GM12891 (cell line): ENCODE results near the gene FBN2.

Source experiments
- DNase-seq: peaks from one replicate; pipeline ENCODE4 v3.0.0; 2011; ENCODE audit warnings: low spot score; ENCODE audit not compliant: insufficient read length
- FAIRE-seq: peaks from 2 replicates; lab custom pipeline; 2011; peaks lifted over from hg19 to GRCh38; lab: Jason Lieb, UNC
- PAX5 ChIP-seq: IDR thresholded peaks from 2 replicates; pipeline ENCODE4 v1.6.1; 2011; ENCODE audit warnings: low read length, moderate library complexity, mild to moderate bottlenecking; ENCODE audit not compliant: insufficient read depth, severe bottlenecking
- POLR2A ChIP-seq: IDR thresholded peaks from 2 replicates; pipeline ENCODE4 v1.6.1; 2011; ENCODE audit warnings: low read depth, low read length, control low read depth
- POLR2AphosphoS5 ChIP-seq: IDR thresholded peaks from 2 replicates; pipeline ENCODE4 v1.6.1; 2011; ENCODE audit warnings: low read depth, low read length, control low read depth
- POU2F2 ChIP-seq: IDR thresholded peaks from 2 replicates; pipeline ENCODE4 v1.6.1; 2011; ENCODE audit warnings: low read depth, mild to moderate bottlenecking, control low read depth, low read length, moderate library complexity
- SPI1 ChIP-seq: IDR thresholded peaks from 2 replicates; pipeline ENCODE4 v1.6.1; 2011; ENCODE audit warnings: low read depth, low read length, control low read depth
- TAF1 ChIP-seq: IDR thresholded peaks from 2 replicates; pipeline ENCODE4 v1.6.1; 2011; ENCODE audit warnings: low read depth, low read length, control low read depth

FBN2 gene

DNA sequence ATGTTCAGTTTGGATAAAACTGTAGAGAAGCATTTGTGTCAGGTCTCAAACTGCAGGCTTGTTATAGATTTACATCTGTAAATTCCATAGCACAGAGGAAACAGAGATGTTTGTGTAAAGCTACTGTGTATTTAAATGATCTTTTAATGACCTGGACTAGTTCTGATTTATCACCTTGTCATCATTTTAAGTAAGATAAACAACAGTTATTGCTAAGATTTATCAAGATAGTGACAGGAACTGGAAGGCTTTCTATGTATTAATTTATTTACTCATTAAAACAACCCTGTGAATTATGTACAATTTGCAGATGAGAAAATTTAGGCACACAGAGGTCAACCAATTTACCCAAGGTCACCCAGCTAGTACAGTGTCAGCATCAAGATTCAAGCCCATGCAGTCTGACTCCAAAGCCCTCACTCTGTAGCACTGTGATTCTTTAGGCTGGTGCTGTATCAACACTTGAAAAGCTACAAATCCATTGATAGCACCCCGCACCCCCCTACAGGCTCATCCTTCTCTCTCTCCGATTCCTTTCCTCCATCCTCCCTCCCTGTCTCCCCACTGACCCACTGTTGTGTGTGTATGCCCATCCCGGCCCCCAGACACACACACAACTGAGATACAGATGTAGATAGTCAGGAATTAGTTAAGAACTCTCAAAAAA, 184.5 kb downstream of the FBN2 start:
- TF ChIP-seq PAX5 = no peak
- no peak for TF ChIP-seq POLR2A
- no peak for TF ChIP-seq POU2F2
- no peak for TF ChIP-seq POLR2AphosphoS5
- TF ChIP-seq TAF1 = no peak
- TF ChIP-seq SPI1 = no peak
- DNase-seq = no peak
- no peak for FAIRE-seq

DNA sequence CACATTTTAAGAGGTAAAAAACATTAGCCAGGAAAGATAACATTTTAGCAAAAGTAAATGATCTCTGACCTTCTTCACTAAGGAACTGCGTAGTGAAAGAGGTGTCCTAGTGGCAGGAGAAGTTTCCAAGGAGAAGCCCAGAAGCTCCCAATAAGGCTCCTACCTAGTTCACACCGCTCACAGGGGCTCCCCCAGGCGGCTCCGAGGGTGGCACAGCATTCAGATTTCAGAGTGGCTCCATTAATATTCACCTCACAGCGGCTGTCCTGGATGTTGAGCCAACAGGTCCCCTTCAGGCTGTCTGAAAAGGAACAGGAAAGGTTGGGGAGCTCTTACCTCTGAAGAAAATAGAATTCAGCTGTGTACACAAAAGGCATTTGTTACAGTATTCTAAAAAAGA, 187.3 kb downstream of the FBN2 start:
- no peak for DNase-seq
- no peak for TF ChIP-seq TAF1
- TF ChIP-seq SPI1 = no peak
- no peak for TF ChIP-seq POLR2AphosphoS5
- TF ChIP-seq POU2F2 = no peak
- TF ChIP-seq PAX5 = no peak
- TF ChIP-seq POLR2A = no peak
- no peak for FAIRE-seq

DNA sequence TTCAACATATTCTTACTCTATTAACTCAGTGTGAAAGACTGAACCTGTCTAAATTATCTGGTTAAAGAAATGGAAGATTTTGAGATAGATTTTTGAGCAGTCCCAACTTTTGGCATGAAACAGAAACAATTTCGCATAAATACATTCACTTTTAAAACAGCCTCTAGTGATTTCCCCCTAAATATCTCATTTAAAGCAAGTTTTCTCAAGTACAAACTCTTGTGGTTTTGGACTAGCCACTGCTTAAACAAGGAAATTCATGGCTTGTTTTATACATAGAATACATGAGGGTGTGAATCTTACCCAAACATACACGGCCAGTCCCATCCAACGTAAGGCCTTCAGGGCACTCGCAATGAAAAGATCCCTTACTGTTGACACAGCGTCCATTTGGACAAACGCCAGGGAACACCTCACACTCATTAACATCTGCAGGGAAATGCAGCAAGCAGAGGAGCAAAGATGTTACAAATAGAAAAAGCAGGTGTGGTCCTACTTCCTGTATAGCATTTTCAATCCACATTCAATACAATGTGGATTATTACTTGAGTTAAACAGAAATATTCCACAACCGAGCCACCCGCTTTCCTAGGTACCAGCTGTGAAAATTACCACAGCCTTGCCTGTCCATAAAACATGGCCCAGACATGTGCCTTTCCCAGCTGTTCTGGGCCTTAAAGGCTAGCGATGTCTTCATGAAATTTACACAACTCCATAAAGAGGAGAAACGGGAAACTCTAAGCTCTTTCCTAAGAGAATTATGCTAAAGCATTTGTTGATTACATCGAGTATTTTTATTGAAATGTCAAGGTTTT, 188.8 kb downstream of the FBN2 start:
- TF ChIP-seq TAF1 = no peak
- no peak for TF ChIP-seq POU2F2
- no peak for TF ChIP-seq POLR2AphosphoS5
- no peak for TF ChIP-seq POLR2A
- no peak for DNase-seq
- no peak for FAIRE-seq

DNA sequence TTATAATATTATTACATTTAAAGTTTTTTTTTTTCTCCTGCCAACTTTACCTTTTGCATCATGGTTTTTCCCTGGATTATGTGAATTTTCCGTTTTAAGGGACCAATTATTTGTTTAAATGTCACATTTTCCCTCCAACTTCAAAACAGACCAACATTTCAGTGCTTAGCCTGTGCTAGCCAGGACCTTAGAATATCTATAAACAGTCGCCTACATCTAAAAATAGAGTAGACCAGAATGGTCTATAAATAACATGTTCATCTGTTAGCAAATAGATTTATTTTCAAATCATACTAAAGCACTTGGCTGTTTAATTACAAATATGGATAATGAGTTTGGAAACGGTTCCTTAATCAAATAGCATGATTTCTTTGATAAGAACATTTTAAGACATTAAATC, 192.0 kb downstream of the FBN2 start:
- DNase-seq = no peak
- TF ChIP-seq PAX5 = no peak
- no peak for TF ChIP-seq TAF1
- no peak for TF ChIP-seq POU2F2
- TF ChIP-seq POLR2AphosphoS5 = no peak
- TF ChIP-seq SPI1 = no peak
- TF ChIP-seq POLR2A = no peak
- no peak for FAIRE-seq

DNA sequence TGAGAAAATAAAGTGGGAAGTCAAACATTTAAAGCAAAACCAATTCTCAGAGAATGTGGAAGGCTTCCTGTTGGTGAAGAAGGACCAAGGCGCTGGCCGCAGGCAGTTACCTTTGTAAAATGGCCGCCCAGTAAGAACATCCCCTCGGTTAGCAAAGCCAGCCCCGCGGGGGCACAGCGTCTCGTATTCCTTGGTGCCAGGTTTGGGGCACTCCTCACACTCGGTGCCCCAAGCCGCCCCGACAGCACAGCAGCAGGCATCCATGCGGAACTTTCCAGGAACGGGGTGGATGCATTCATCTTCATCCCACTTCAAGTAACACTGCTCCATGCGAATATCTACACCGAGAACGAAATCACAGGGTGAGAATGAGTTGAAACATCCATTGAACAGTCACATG, 192.8 kb downstream of the FBN2 start:
- TF ChIP-seq PAX5 (no peak), TAF1 (no peak), POU2F2 (no peak), SPI1 (no peak), POLR2A (no peak), POLR2AphosphoS5 (no peak)
- DNase-seq (no peak), FAIRE-seq (no peak)

DNA sequence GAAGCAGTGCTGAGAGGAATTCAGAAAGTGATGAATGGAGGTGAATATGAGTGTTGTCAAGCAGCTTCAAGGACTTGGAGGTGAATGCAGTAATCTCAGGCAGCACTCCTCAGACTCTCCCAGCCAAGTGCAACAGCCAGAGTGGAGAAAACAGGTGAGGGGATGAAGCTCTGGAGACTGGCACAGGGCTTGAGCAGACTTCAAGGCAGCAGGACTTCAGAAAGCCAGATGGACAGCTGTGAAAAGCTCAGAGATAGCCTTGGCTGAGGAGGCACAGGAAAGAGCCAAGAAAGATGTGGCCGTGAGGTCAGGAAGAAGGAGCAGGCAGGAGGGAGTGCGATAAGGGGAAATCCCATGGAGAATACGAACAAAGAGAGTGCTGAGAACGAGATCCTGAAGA, 194.9 kb downstream of the FBN2 start:
- no peak for FAIRE-seq
- TF ChIP-seq POLR2A (no peak), POU2F2 (no peak), PAX5 (no peak), POLR2AphosphoS5 (no peak), TAF1 (no peak), SPI1 (no peak)
- no peak for DNase-seq

DNA sequence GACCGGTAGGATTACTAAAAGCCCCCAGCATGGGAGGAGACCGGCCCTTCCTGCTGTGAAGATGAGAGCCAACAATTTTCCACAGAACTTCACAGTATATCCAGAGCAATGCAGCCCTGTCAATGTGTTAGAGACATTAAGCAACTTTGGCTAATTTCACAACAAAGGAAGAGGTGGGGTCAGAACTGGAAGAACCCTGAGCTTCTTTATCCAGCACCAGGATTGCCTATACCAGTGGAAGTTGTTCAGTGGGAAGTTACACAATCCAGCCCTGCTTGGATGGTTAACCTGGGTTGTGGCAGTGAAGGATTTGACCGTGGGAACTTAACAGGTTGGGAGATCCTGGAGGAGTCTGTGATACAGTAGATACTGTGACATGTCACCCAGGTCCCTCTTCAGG, 197.0 kb downstream of the FBN2 start:
- FAIRE-seq (no peak), DNase-seq (no peak)
- TF ChIP-seq POU2F2 (no peak), TAF1 (no peak), POLR2A (no peak), PAX5 (no peak), SPI1 (no peak), POLR2AphosphoS5 (no peak)

DNA sequence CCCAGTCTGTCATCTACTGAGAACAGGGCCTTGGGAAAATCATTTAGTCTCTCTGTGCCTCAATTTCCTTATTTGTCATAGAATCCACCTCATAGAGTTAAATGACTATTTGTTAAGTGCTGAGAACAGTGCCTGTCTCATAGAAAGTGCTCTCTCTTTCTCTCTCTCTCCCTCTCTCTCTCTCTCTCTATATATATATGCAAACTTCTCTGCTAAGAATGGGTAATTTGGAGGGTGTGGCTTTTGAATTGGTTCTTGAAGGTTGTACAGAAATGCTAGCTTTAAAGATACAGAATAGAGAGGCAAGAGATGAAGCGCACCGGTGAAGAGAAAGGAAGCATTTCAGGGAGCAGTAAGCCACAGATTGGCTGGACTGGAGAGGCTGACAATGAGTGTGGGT, 197.4 kb downstream of the FBN2 start:
- no peak for DNase-seq
- no peak for FAIRE-seq
- no peak for TF ChIP-seq POLR2A
- no peak for TF ChIP-seq POLR2AphosphoS5
- TF ChIP-seq SPI1 = no peak
- no peak for TF ChIP-seq POU2F2
- no peak for TF ChIP-seq TAF1
- TF ChIP-seq PAX5 = no peak

DNA sequence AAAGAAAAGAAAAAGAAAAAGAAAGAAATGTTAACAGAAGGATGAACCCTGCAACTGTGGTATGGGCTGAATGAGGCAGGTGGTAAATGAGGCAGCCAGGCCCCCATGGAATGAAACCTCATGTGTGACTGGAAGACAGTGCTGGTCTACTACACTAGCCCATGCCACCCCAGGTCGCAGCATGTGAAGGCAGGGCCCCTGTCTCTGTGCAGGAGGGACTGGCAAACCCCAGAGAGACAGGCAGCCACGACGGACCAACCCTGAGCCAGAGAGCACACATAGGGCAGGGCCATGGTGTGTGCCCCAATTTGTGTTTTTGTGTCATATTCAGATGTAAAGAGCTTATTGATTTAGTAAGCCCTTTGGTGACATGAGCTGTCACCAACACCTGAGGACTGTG, 198.5 kb downstream of the FBN2 start:
- FAIRE-seq = no peak

DNA sequence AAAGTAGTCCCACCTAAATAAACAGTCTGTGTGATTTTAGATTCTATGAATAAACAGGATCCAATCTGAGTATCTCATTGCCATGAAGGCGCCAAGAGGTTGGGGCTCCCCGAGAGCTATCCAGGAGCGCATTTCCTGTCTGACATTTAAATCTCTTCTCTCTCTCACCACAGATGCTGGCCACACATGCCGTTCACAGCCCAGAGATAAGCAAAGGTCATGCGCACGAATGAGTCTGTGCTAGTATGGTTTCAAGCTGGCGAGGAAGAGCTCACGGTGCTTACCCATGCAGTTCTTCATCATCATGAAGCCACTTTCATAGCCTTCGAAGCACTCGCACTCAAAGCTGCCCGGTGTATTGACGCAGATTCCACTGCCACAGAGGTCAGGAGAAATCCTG, 199.4 kb downstream of the FBN2 start:
- DNase-seq (no peak), FAIRE-seq (no peak)
- TF ChIP-seq TAF1 (no peak), POLR2A (no peak), SPI1 (no peak), PAX5 (no peak), POU2F2 (no peak), POLR2AphosphoS5 (no peak)

More for the DNA sequence above, 198.5 kb downstream of the FBN2 start:
- TF ChIP-seq POLR2AphosphoS5 (no peak), POLR2A (no peak), TAF1 (no peak)
- no peak for DNase-seq
